ENCODE data around the gene PXMP2. TPM values are rescaled to one million over a fixed set of nuclear protein-coding genes. Genes with fewer than 3 reads are reported as not detected.

PXMP2 gene
- total RNA-seq, 4 donors from 2014 or later: 62.1 to 181 (median 128) TPM

GRCh38 chr12:132703641-132704040 lies 16.3 kb downstream of the PXMP2 start:
- Histone ChIP-seq H3K27me3 (no peaks in the 10 kb centered on the region), H3K4me1 (peaks cover 0 to 5% (median 0%) of the 10 kb centered on the region in 4 donors), H3K27ac (no peak overlapping the region), H3K9me3 (no peaks in the 10 kb centered on the region), H3K4me3 (no peak overlapping the region), H3K36me3 (peaks cover 0 to 22% (median 3%) of the 10 kb centered on the region in 4 donors)
- in situ Hi-C loops (cut with MboI; ENCODE audit: low pct_ligation_motif_present in 1 of 4, low pct_unique_long_range_greater_than_20kb in 1 of 4, low sequenced_read_pairs in 3 of 4): no loop called here
- 90 to 93% methylated on average over 4 to 9 of the region's 9 CpGs for WGBS, 2 donors (ENCODE audit: low coverage in 1 of 2)
- DNase-seq: no peak
- TF ChIP-seq EP300 (IDR thresholded peaks at IDR 0.05; ENCODE audit: low read depth) (no peak), POLR2A (IDR thresholded peaks at IDR 0.05) (no peak), CTCF (IDR thresholded peaks at IDR 0.05) (no peak), POLR2AphosphoS5 (IDR thresholded peaks at IDR 0.05) (no peak)
- intact Hi-C loops (cut with DNase I; ENCODE audit: low total_unique reads): no loop called here

GRCh38 chr12:132707241-132707640 lies 19.9 kb downstream of the PXMP2 start:
- H3K4me3 ChIP-seq: no peak overlapping the region

GRCh38 chr12:132708150-132708549 lies 20.8 kb downstream of the PXMP2 start:
- intact Hi-C loops (cut with DNase I; ENCODE audit: low total_unique reads): no loop called here
- Histone ChIP-seq H3K4me3 (no peak overlapping the region), H3K27me3 (no peaks in the 10 kb centered on the region), H3K9me3 (no peaks in the 10 kb centered on the region), H3K36me3 (peaks cover 0 to 6% (median 0%) of the 10 kb centered on the region in 4 donors), H3K27ac (no peak overlapping the region), H3K4me1 (peaks cover 7 to 24% (median 16%) of the 10 kb centered on the region in 4 donors)
- WGBS, 2 donors (ENCODE audit: low coverage in 1 of 2): 68 to 92% methylated on average over 2 of the region's 2 CpGs
- DNase-seq: no peak
- in situ Hi-C loops (cut with MboI; ENCODE audit: low pct_ligation_motif_present in 1 of 4, low pct_unique_long_range_greater_than_20kb in 1 of 4, low sequenced_read_pairs in 3 of 4): no loop called here
- TF ChIP-seq CTCF (IDR thresholded peaks at IDR 0.05) (no peak), EP300 (IDR thresholded peaks at IDR 0.05; ENCODE audit: low read depth) (no peak), POLR2AphosphoS5 (IDR thresholded peaks at IDR 0.05) (no peak), POLR2A (IDR thresholded peaks at IDR 0.05) (no peak)

More at GRCh38 chr12:132707241-132707640, 19.9 kb downstream of the PXMP2 start:
- WGBS, 2 donors (ENCODE audit: low coverage in 1 of 2): 91 to 92% methylated on average over 4 to 6 of the region's 6 CpGs
- DNase-seq: no peak
- TF ChIP-seq POLR2AphosphoS5 (IDR thresholded peaks at IDR 0.05) (no peak), CTCF (IDR thresholded peaks at IDR 0.05) (no peak)
- Histone ChIP-seq H3K9me3 (no peaks in the 10 kb centered on the region), H3K27me3 (no peaks in the 10 kb centered on the region), H3K4me1 (peaks cover 7 to 17% (median 16%) of the 10 kb centered on the region in 4 donors), H3K27ac (no peak overlapping the region), H3K36me3 (peaks cover 0 to 6% (median 0%) of the 10 kb centered on the region in 4 donors)
- in situ Hi-C loops (cut with MboI; ENCODE audit: low pct_ligation_motif_present in 1 of 4, low pct_unique_long_range_greater_than_20kb in 1 of 4, low sequenced_read_pairs in 3 of 4) (no loop called here), intact Hi-C loops (cut with DNase I; ENCODE audit: low total_unique reads) (no loop called here)

GRCh38 chr12:132710043-132710404 lies 22.6 kb downstream of the PXMP2 start:
- H3K4me1 ChIP-seq: peaks cover 7 to 24% (median 16%) of the 10 kb centered on the region in 4 donors
- no peaks in the 10 kb centered on the region for H3K9me3 ChIP-seq
- TF ChIP-seq POLR2A (IDR thresholded peaks at IDR 0.05) (no peak), POLR2AphosphoS5 (IDR thresholded peaks at IDR 0.05) (no peak), CTCF (IDR thresholded peaks at IDR 0.05) (no peak), EP300 (IDR thresholded peaks at IDR 0.05; ENCODE audit: low read depth) (no peak)
- no peaks in the 10 kb centered on the region for H3K27me3 ChIP-seq
- H3K4me3 ChIP-seq: peak overlapping the region; percentile 90 to 94 (median 93)
- in situ Hi-C loops (cut with MboI; ENCODE audit: low pct_ligation_motif_present in 1 of 4, low pct_unique_long_range_greater_than_20kb in 1 of 4, low sequenced_read_pairs in 3 of 4) (no loop called here), intact Hi-C loops (cut with DNase I; ENCODE audit: low total_unique reads) (no loop called here)
- peak overlapping the region; percentile 82 to 91 (median 84) for H3K27ac ChIP-seq
- H3K36me3 ChIP-seq: no peaks in the 10 kb centered on the region
- DNase-seq: no peak
- WGBS, 2 donors (ENCODE audit: low coverage in 1 of 2): 1 to 11% methylated on average over 5 to 26 of the region's 26 CpGs
